ENCODE data around the gene DLG2. TPM values are rescaled to one million over a fixed set of nuclear protein-coding genes. Genes with fewer than 3 reads are reported as not detected.

The DLG2 gene
- total and polyA plus RNA-seq, 9 of the 15 experiments (the other 6 are each of a cell fraction or from before 2014, with no cell fraction given): 0.52 to 1.6 (median 0.95) TPM

DNA sequence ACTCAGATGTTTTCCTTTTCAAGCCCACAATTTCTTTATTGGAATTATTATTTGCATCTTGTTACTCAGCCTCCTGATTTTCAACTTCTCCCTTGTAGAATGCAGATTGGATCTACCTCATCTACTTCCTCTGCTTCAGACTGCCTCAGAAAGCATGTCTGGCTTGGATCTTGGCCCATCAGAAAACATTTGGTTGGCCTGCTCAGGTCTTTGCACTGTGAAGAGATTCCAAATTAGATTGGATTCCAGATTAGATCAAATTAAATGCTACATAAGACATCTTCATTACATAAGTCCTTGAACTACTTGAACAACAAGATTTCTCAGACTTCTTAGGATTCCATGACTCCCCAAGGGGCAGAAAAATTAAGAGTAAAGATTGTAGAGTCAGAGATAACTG lies 358.0 kb downstream of the DLG2 start:
- in situ Hi-C loops (cut with MboI): no loop called here
- Histone ChIP-seq H3K4me1 (replicated peaks in 1 of 2; ENCODE audit: control insufficient read depth in 2 of 2, insufficient read depth in 2 of 2, low read length in 2 of 2) (no peaks in the 10 kb centered on the region), H3K9me1 (ENCODE audit: control insufficient read depth, insufficient read depth, low read length) (no peaks in the 10 kb centered on the region), H3K9me3 (replicated peaks; ENCODE audit: control insufficient read depth, insufficient read depth, low read depth, low read length) (no peaks in the 10 kb centered on the region), H3K36me3 (ENCODE audit: control insufficient read depth, insufficient read depth, low read length) (no peaks in the 10 kb centered on the region), H4K20me1 (replicated peaks; ENCODE audit: control insufficient read depth, insufficient read depth, low read length) (no peaks in the 10 kb centered on the region), H3K79me2 (ENCODE audit: control insufficient read depth, insufficient read depth, low read length) (no peaks in the 10 kb centered on the region), H3K9ac (ENCODE audit: insufficient read depth in 1 of 2, low read depth in 2 of 2, low read length in 2 of 2) (no peak overlapping the region), H3K27me3 (ENCODE audit: control insufficient read depth in 2 of 2, insufficient read depth in 2 of 2, low read length in 2 of 2) (no peaks in the 10 kb centered on the region), H3K4me3 (no peak overlapping the region), H3K27ac (ENCODE audit: extremely low read depth, low read depth, low read length) (no peak overlapping the region), H3K4me2 (ENCODE audit: insufficient read depth, low read length) (no peak overlapping the region), H2AFZ (ENCODE audit: low read depth, low read length) (no peak overlapping the region)
- DNase-seq (ENCODE audit: extremely low read depth in 1 of 4, low spot score in 3 of 4): no peak
- BruUV-seq (replicated peaks): no TSS peak
- ATAC-seq: no peak
- TF ChIP-seq ZNF431 (CRISPR knock-in tag; IDR thresholded peaks at IDR 0.05) (no peak), HIVEP1 (CRISPR knock-in tag; IDR thresholded peaks at IDR 0.05) (no peak), ZNF398 (CRISPR knock-in tag; IDR thresholded peaks at IDR 0.05) (no peak), ZNF785 (CRISPR knock-in tag; IDR thresholded peaks at IDR 0.05) (no peak), E2F5 (CRISPR knock-in tag; IDR thresholded peaks at IDR 0.05) (no peak), PKNOX1 (IDR thresholded peaks at IDR 0.05) (no peak), ZNF354B (CRISPR knock-in tag; IDR thresholded peaks at IDR 0.05) (no peak), RHOXF2B (CRISPR knock-in tag; conservative IDR thresholded peaks at IDR 0.05) (no peak), BCOR (IDR thresholded peaks at IDR 0.05) (no peak), RBBP5 (IDR thresholded peaks at IDR 0.05; ENCODE audit: borderline replicate concordance, insufficient read depth, low read length, poor library complexity, severe bottlenecking) (no peak), GATAD2B (IDR thresholded peaks at IDR 0.05; ENCODE audit: borderline replicate concordance) (no peak), PHB2 (IDR thresholded peaks at IDR 0.05; ENCODE audit: low read depth) (no peak), ZNF507 (tag; conservative IDR thresholded peaks at IDR 0.05) (no peak)
- ChIA-PET CTCF (ENCODE audit: low intra/inter-chr PET ratio) (no interaction called here), POLR2A (no interaction called here)
- intact Hi-C loops (cut with micrococcal nuclease): no loop called here
- FAIRE-seq: no peak

Measured in K562 (cell line).